ENCODE measurements around the gene MS4A4A.

MS4A4A gene

GRCh38 chr11:60307507-60308195, 27.2 kb downstream of the MS4A4A start:
- Histone ChIP-seq H3K36me3 (no peaks in the 10 kb centered on the region), H3K4me3 (ENCODE audit: low read depth, low read length) (no peak overlapping the region), H3K27me3 (no peaks in the 10 kb centered on the region), H3K4me1 (no peaks in the 10 kb centered on the region), H3K9me3 (no peaks in the 10 kb centered on the region)
- DNase-seq: no peak
- TF ChIP-seq, protein P1, sequence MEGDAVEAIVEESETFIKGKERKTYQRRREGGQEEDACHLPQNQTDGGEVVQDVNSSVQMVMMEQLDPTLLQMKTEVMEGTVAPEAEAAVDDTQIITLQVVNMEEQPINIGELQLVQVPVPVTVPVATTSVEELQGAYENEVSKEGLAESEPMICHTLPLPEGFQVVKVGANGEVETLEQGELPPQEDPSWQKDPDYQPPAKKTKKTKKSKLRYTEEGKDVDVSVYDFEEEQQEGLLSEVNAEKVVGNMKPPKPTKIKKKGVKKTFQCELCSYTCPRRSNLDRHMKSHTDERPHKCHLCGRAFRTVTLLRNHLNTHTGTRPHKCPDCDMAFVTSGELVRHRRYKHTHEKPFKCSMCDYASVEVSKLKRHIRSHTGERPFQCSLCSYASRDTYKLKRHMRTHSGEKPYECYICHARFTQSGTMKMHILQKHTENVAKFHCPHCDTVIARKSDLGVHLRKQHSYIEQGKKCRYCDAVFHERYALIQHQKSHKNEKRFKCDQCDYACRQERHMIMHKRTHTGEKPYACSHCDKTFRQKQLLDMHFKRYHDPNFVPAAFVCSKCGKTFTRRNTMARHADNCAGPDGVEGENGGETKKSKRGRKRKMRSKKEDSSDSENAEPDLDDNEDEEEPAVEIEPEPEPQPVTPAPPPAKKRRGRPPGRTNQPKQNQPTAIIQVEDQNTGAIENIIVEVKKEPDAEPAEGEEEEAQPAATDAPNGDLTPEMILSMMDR (IDR thresholded peaks at IDR 0.05; ENCODE audit: low read depth, low read length): no peak

DNA sequence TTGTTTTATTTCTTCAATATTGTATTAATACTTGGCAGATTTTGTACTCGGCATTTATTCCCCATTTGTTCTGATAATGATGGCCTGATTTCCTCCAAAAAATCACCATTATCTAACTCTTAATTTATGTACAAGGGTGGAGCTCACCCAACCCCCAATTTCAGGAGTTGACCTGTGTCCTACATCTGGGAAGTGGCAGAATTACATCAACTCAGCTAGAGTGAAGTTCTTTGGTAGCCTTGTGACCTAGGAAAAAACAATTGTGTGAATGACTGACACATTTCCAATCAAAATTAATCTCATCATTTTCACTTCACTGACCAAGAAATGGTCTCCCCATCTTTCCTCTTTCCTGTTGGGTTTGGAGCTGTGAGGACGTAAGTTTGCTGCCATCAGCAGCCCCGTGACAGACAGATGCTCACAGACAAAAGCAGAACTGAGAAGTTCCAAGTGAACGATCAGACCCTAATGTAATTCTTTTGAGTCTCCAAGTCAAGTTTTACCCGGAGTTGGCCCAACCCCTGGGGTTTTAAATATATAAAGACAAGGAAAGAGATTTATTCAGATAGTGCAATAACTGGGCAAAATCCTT, 30.0 kb downstream of the MS4A4A start:
- no peaks in the 10 kb centered on the region for H3K27me3 ChIP-seq
- TF ChIP-seq, protein P1 (IDR thresholded peaks at IDR 0.05; ENCODE audit: low read depth, low read length): no peak
- H3K4me1 ChIP-seq: no peaks in the 10 kb centered on the region
- H3K4me3 ChIP-seq (ENCODE audit: low read depth, low read length): no peak overlapping the region
- H3K9me3 ChIP-seq: no peaks in the 10 kb centered on the region
- no peak for DNase-seq
- no peaks in the 10 kb centered on the region for H3K36me3 ChIP-seq

DNA sequence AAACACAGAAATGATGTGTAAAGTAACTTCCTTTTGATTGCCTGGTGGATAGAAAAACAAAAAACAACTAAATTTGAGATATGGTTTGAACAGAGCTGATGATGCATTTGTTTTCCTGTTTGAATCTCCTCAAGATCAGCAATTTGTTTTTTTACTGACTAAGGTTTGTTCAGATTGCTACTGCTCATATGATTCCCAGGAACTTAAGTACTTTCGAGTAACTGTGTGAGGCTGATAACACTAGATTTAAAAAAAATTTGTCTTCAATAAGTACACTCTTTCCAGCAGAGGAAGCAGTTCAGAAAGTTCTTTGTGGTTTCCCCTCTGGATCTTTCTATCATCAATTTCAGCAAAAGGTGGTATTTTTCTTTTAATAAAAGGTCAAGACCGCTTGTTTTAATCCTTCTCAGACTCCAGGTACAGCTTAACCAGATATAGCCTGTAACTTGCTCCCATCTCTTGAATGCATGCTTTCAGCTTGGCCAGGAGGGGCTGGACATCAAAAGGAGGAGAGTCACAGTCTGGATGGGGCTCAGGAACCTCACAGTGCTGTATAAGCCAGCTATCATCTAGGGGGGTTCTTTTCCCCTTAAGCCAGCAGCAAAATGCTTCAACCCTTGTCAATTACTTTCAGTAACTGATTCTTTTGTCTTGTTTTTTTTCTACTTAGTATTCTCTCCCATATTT, 34.3 kb downstream of the MS4A4A start:
- no peak for DNase-seq
- Histone ChIP-seq H3K4me1 (no peaks in the 10 kb centered on the region), H3K36me3 (no peaks in the 10 kb centered on the region), H3K9me3 (no peaks in the 10 kb centered on the region), H3K4me3 (ENCODE audit: low read depth, low read length) (no peak overlapping the region), H3K27me3 (no peaks in the 10 kb centered on the region)
- TF ChIP-seq, protein P1 (IDR thresholded peaks at IDR 0.05; ENCODE audit: low read depth, low read length): no peak

DNA sequence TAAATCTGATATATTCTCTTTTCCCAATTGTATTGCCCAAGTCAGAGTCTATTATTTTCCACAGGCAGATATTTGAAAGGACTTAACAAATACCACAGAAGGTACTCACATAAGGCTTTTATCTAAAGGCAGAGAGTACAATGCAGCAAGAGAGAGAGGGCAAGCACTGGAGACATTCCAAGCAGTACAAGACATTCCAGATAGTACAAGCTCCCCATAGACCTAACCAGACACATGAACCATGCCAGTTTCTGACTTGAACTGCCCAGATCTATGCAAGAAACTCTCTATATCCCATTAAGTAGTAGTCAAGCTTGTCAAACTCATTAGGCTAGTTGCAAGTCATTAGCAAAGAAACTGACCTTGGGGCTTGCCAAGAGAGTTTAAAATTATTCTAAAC, 35.4 kb downstream of the MS4A4A start:
- Histone ChIP-seq H3K4me1 (no peaks in the 10 kb centered on the region), H3K9me3 (no peaks in the 10 kb centered on the region), H3K4me3 (ENCODE audit: low read depth, low read length) (no peak overlapping the region), H3K36me3 (no peaks in the 10 kb centered on the region), H3K27me3 (no peaks in the 10 kb centered on the region)
- TF ChIP-seq, protein P1 (IDR thresholded peaks at IDR 0.05; ENCODE audit: low read depth, low read length): no peak
- no peak for DNase-seq

- Histone ChIP-seq H3K27me3 (no peaks in the 10 kb centered on the region), H3K36me3 (no peaks in the 10 kb centered on the region), H3K4me1 (no peaks in the 10 kb centered on the region), H3K4me3 (ENCODE audit: low read depth, low read length) (no peak overlapping the region), H3K9me3 (no peaks in the 10 kb centered on the region)
- TF ChIP-seq, protein P1 (IDR thresholded peaks at IDR 0.05; ENCODE audit: low read depth, low read length): no peak
- DNase-seq: no peak
These were observed 35.9 kb downstream of the MS4A4A start for GRCh38 chr11:60316317-60316716.

DNA sequence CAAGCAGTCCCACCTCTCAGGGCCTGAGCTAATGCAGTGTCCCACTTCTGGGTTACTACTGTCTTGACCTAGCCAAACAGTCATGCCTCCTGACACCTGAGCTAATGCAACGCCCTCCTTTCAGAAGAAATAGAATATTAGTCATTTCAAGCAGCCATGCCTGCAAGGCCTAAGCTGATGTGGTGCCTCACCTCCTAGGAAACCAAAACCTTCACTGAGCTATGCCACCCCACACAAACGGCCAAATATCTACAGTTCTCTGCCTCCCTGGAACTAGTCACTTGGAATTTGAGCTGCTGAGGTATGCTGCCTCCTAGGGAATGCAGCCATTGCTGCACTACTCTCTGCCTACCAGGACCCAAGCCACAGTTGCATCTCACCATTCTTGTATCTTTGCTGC, 38.3 kb downstream of the MS4A4A start:
- TF ChIP-seq, protein P1 (IDR thresholded peaks at IDR 0.05; ENCODE audit: low read depth, low read length): no peak
- no peak for DNase-seq
- Histone ChIP-seq H3K9me3 (no peaks in the 10 kb centered on the region), H3K36me3 (no peaks in the 10 kb centered on the region), H3K4me3 (ENCODE audit: low read depth, low read length) (no peak overlapping the region), H3K4me1 (no peaks in the 10 kb centered on the region), H3K27me3 (no peaks in the 10 kb centered on the region)

Measured in BE2C (cell line).